Measurements from ENCODE around the gene MOGAT3. TPM values are rescaled to one million over a fixed set of nuclear protein-coding genes. Genes with fewer than 3 reads are reported as not detected.

MOGAT3 gene
- total RNA-seq, 1 experiment from 2014 or later, result 0.15 TPM

- Histone ChIP-seq H3K79me2 (ENCODE audit: insufficient read depth, low read length) (no peaks in the 10 kb centered on the region), H3K4me2 (ENCODE audit: insufficient read depth, insufficient read length, low read length) (no peak overlapping the region), H3K4ac (ENCODE audit: low read depth, low read length) (no peak overlapping the region), H2BK15ac (ENCODE audit: low read depth, low read length) (no peak overlapping the region), H2AK5ac (ENCODE audit: insufficient read length, low read length) (no peak overlapping the region), H3K79me1 (ENCODE audit: insufficient read depth, low read depth, low read length, poor library complexity, severe bottlenecking) (no peaks in the 10 kb centered on the region), H2BK5ac (ENCODE audit: insufficient read length, low read length) (no peak overlapping the region), H3K27me3 (ENCODE audit: insufficient read depth, low read length) (no peaks in the 10 kb centered on the region; the same call in 1 of the 2 replicates), H2AFZ (ENCODE audit: low read length) (no peak overlapping the region), H4K8ac (replicated peaks; ENCODE audit: insufficient read length, low read depth, low read length) (no peak overlapping the region), H3K27ac (ENCODE audit: insufficient read length, low read depth, low read length) (no peak overlapping the region), H4K20me1 (ENCODE audit: control insufficient read depth, insufficient read depth, insufficient read length) (no peaks in the 10 kb centered on the region), H2BK12ac (ENCODE audit: insufficient read length, low read depth, low read length) (no peak overlapping the region), H3T11ph (ENCODE audit: low read length) (no peak overlapping the region), H3K4me1 (ENCODE audit: insufficient read depth, low read length) (peaks cover 7% of the 10 kb centered on the region; the same call in 1 of the 2 replicates), H3K56ac (ENCODE audit: insufficient read length, low read depth, low read length) (no peak overlapping the region), H3K18ac (ENCODE audit: insufficient read length, low read depth, low read length) (no peak overlapping the region), H2BK120ac (ENCODE audit: low read depth, low read length, poor library complexity, severe bottlenecking) (no peak overlapping the region), H3K9ac (ENCODE audit: extremely low read depth, insufficient read length, low read length) (no peak overlapping the region), H3K9me3 (ENCODE audit: control insufficient read depth, low read depth, low read length) (no peaks in the 10 kb centered on the region), H4K91ac (ENCODE audit: insufficient read length, low read depth, low read length) (no peak overlapping the region), H3K23me2 (ENCODE audit: insufficient read length, low read depth, low read length, poor library complexity, severe bottlenecking) (peaks cover 20% of the 10 kb centered on the region), H3K23ac (ENCODE audit: insufficient read length, low read depth, low read length) (no peak overlapping the region), H4K5ac (ENCODE audit: insufficient read length, low read depth, low read length) (no peak overlapping the region), H3K14ac (ENCODE audit: insufficient read depth, low read length) (no peak overlapping the region), H2BK20ac (ENCODE audit: low read depth, low read length, poor library complexity, severe bottlenecking) (no peak overlapping the region)
- Mint-ChIP-seq H3K9me3 (no peaks in the 10 kb centered on the region; a peak in 1 of 5 replicates), H3K36me3 (ENCODE audit: insufficient read depth in 1 of 3, low read depth in 3 of 3) (peaks cover 0 to 25% (median 20%) of the 10 kb centered on the region in 3 experiments; a peak in 4 of 7 replicates), H3K4me1 (peaks cover 44 to 59% of the 10 kb centered on the region in 2 experiments), H3K4me3 (no peak overlapping the region; a peak in 1 of 5 replicates), H3K27me3 (ENCODE audit: low read depth) (peaks cover 6% of the 10 kb centered on the region), H3K27ac (peak overlapping the region in 2 of 3 experiments; percentile 52 to 54; a peak in 2 of 7 replicates)
- peak; percentile 65 for DNase-seq
- no peak for TF ChIP-seq CTCF (conservative IDR thresholded peaks at IDR 0.05)
- no CpG with 5 or more reads among the region's 31 CpGs for WGBS (ENCODE audit: extremely low coverage, insufficient read length, low lambda C conversion rate)
Observed at GRCh38 chr7:101159696-101160674, 40.9 kb downstream of the MOGAT3 start.
